Measurements from ENCODE around the gene RFX1. TPM values are rescaled to one million over a fixed set of nuclear protein-coding genes. Genes with fewer than 3 reads are reported as not detected.

The RFX1 gene
- total RNA-seq, 4 donors from 2014 or later = 2.9 to 8.9 (median 4.5) TPM

- H3K36me3 ChIP-seq = no peaks in the 10 kb centered on the region
- WGBS = 37% methylated on average over 5 of the region's 29 CpGs
- TF ChIP-seq EP300 (IDR thresholded peaks at IDR 0.05) = no peak
- no peak for TF ChIP-seq CTCF (IDR thresholded peaks at IDR 0.05)
- TF ChIP-seq POLR2A (IDR thresholded peaks at IDR 0.05; ENCODE audit: low read depth) = no peak
- TF ChIP-seq POLR2AphosphoS5 (IDR thresholded peaks at IDR 0.05) = no peak
- intact Hi-C loops (cut with DNase I) = no loop called here
- peaks cover 0 to 58% (median 12%) of the 10 kb centered on the region in 4 donors for H3K27me3 ChIP-seq
- no peak overlapping the region for H3K27ac ChIP-seq (replicated peaks in 1 of 4)
- peaks cover 0 to 14% (median 12%) of the 10 kb centered on the region in 4 donors for H3K4me1 ChIP-seq
- no peak for DNase-seq (ENCODE audit: extremely low spot score)
- peak overlapping the region in 3 of 4 donors; percentile 8 to 27 (median 20) for H3K4me3 ChIP-seq
- H3K9me3 ChIP-seq = no peaks in the 10 kb centered on the region
These were observed 68.4 kb downstream of the RFX1 start for GRCh38 chr19:13937479-13938300.

GRCh38 chr19:13935765-13936510 lies 70.2 kb downstream of the RFX1 start:
- peaks cover 0 to 9% (median 6%) of the 10 kb centered on the region in 4 donors for H3K36me3 ChIP-seq
- H3K27ac ChIP-seq (replicated peaks in 1 of 4) = no peak overlapping the region
- H3K4me1 ChIP-seq = peaks cover 0 to 14% (median 12%) of the 10 kb centered on the region in 4 donors
- TF ChIP-seq EP300 (IDR thresholded peaks at IDR 0.05) = no peak
- TF ChIP-seq POLR2AphosphoS5 (IDR thresholded peaks at IDR 0.05) = no peak
- TF ChIP-seq CTCF (IDR thresholded peaks at IDR 0.05) = no peak
- TF ChIP-seq POLR2A (IDR thresholded peaks at IDR 0.05; ENCODE audit: low read depth) = no peak
- H3K27me3 ChIP-seq = peaks cover 0 to 59% (median 12%) of the 10 kb centered on the region in 4 donors
- no peak for DNase-seq (ENCODE audit: extremely low spot score)
- intact Hi-C loops (cut with DNase I) = no loop called here
- WGBS = 70% methylated on average over 13 of the region's 22 CpGs
- H3K9me3 ChIP-seq = no peaks in the 10 kb centered on the region
- H3K4me3 ChIP-seq = no peak overlapping the region

GRCh38 chr19:13934785-13935109 lies 71.4 kb downstream of the RFX1 start:
- no peak for TF ChIP-seq CTCF (IDR thresholded peaks at IDR 0.05)
- intact Hi-C loops (cut with DNase I) = no loop called here
- Histone ChIP-seq H3K4me3 (no peak overlapping the region), H3K27me3 (peaks cover 0 to 59% (median 12%) of the 10 kb centered on the region in 4 donors), H3K4me1 (peaks cover 0 to 14% (median 12%) of the 10 kb centered on the region in 4 donors), H3K27ac (replicated peaks in 1 of 4) (no peak overlapping the region), H3K9me3 (no peaks in the 10 kb centered on the region), H3K36me3 (peaks cover 0 to 20% (median 16%) of the 10 kb centered on the region in 4 donors)
- 87% methylated on average over 2 of the region's 2 CpGs for WGBS
- DNase-seq (ENCODE audit: extremely low spot score) = no peak

- intact Hi-C loops (cut with DNase I) = no loop called here
These were observed 73.2 kb downstream of the RFX1 start for GRCh38 chr19:13932911-13933393.

More at GRCh38 chr19:13932911-13933393, 73.2 kb downstream of the RFX1 start:
- DNase-seq (ENCODE audit: extremely low spot score) = no peak
- Histone ChIP-seq H3K36me3 (peaks cover 0 to 32% (median 21%) of the 10 kb centered on the region in 4 donors), H3K4me3 (no peak overlapping the region), H3K27me3 (peaks cover 0 to 50% (median 12%) of the 10 kb centered on the region in 4 donors), H3K27ac (replicated peaks in 1 of 4) (no peak overlapping the region), H3K9me3 (no peaks in the 10 kb centered on the region), H3K4me1 (peaks cover 0 to 6% (median 5%) of the 10 kb centered on the region in 4 donors)
- TF ChIP-seq EP300 (IDR thresholded peaks at IDR 0.05) (no peak), CTCF (IDR thresholded peaks at IDR 0.05) (no peak), POLR2A (IDR thresholded peaks at IDR 0.05; ENCODE audit: low read depth) (no peak), POLR2AphosphoS5 (IDR thresholded peaks at IDR 0.05) (no peak)
- 97% methylated on average over 7 of the region's 42 CpGs for WGBS

Measured in esophagus muscularis mucosa (tissue), 4 donors.